SU-DHL-6 (cell line): ENCODE data around the gene CHERP.

ENCODE experiments used
- CTCF ChIP-seq: fragments of 200-600 bp; sonication (generic); IDR thresholded peaks from one replicate; pipeline ENCODE4 v1.5.1; 2017; ENCODE audit warnings: antibody characterized with exemption, mild to moderate bottlenecking, low read length, moderate library complexity; ENCODE audit not compliant: insufficient read depth, poor library complexity, severe bottlenecking
- EZH2phosphoT487 ChIP-seq: fragments of 200-600 bp; sonication (generic), shearing (Covaris generic); conservative IDR thresholded peaks from 2 replicates; pipeline ENCODE4 v1.6.1; 2018; ENCODE audit warnings: mild to moderate bottlenecking, antibody characterized with exemption, low read length, moderate library complexity, mixed read lengths

GRCh38 chr19:16544473-16545231 lies 2.4 kb upstream of the CHERP start:
- no peak for TF ChIP-seq CTCF
- TF ChIP-seq EZH2phosphoT487, result no peak
